Smooth muscle cell (in vitro differentiated cells): ENCODE results near the gene LORICRIN. TPM values are rescaled to one million over a fixed set of nuclear protein-coding genes. Genes with fewer than 3 reads are reported as not detected.

Experiments used
- DNase-seq: peaks from one replicate; lab custom pipeline; 2025; ENCODE audit not compliant: unreplicated experiment; lab: John Stamatoyannopoulos, UW
- H2AFZ ChIP-seq: fragments of 200-600 bp; sonication (generic); 2 replicates; pipeline ENCODE4 v1.6.0; 2016; ENCODE audit warnings: antibody characterized with exemption, low read depth, mild to moderate bottlenecking
- H3F3A ChIP-seq: fragments of 200-600 bp; sonication (generic); 2 replicates; pipeline ENCODE4 v1.6.0; 2017; ENCODE audit warnings: antibody characterized with exemption, low read depth
- H3K27ac ChIP-seq: fragments of 200-600 bp; sonication (generic); 2 replicates; pipeline ENCODE4 v1.5.1; 2016; ENCODE audit warnings: low read depth, mild to moderate bottlenecking
- H3K27me3 ChIP-seq: fragments of 200-600 bp; sonication (generic); 2 replicates; pipeline ENCODE4 v1.6.1; 2016; ENCODE audit warnings: low read depth, mild to moderate bottlenecking
- H3K36me3 ChIP-seq: fragments of 200-600 bp; sonication (generic); 2 replicates; pipeline ENCODE4 v1.5.1; 2016; ENCODE audit warnings: low read depth
- H3K4me1 ChIP-seq: fragments of 200-600 bp; sonication (generic); 2 replicates; pipeline ENCODE4 v1.5.1; 2016; ENCODE audit warnings: low read depth
- H3K4me2 ChIP-seq: fragments of 200-600 bp; sonication (generic); 2 replicates; pipeline ENCODE4 v1.6.0; 2016; ENCODE audit warnings: mild to moderate bottlenecking
- H3K4me3 ChIP-seq: fragments of 200-600 bp; sonication (generic); 2 replicates; pipeline ENCODE4 v1.5.1; 2016; ENCODE audit warnings: mild to moderate bottlenecking
- H3K79me2 ChIP-seq: fragments of 200-600 bp; sonication (generic); 2 replicates; pipeline ENCODE4 v1.6.0; 2016; ENCODE audit warnings: low read depth, mild to moderate bottlenecking
- H3K9ac ChIP-seq: fragments of 200-600 bp; sonication (generic); 2 replicates; pipeline ENCODE4 v1.6.0; 2016; ENCODE audit warnings: low read depth
- H3K9me3 ChIP-seq: fragments of 200-600 bp; sonication (generic); replicated peaks from 2 replicates; pipeline ENCODE4 v1.5.1; 2016; ENCODE audit warnings: low read depth
- H4K20me1 ChIP-seq: fragments of 200-600 bp; sonication (generic); 2 replicates; pipeline ENCODE4 v1.6.0; 2016; ENCODE audit warnings: low read depth
- WGBS: methylation state at CpG from one replicate; pipeline ENCODE4 v1.1.7; 2016; ENCODE audit warnings: low lambda C conversion rate; 5-methylcytosine and 5-hydroxymethylcytosine counted together
- polyA plus RNA-seq: library from polyadenylated mRNA; unstranded; fragments of >200 nt; fragmentation: Nextera tagmentation; extraction: Ambion mirVana; gene quantifications from 2 replicates; pipeline ENCODE4 v1.2.1, GENCODE V29; 2016
- total RNA-seq: library from RNA; depleted of rRNA; stranded (reverse); fragments of >200 nt; gene quantifications from 2 replicates; pipeline ENCODE4 v1.2.3, GENCODE V29; 2014
- TF ChIP-seq, protein P1 (sequence below): fragments of 200-600 bp; sonication (generic); IDR thresholded peaks from 2 replicates; pipeline ENCODE4 v1.5.1; 2017; ENCODE audit warnings: borderline replicate concordance, mild to moderate bottlenecking, antibody characterized with exemption; ENCODE audit not compliant: insufficient read depth, poor library complexity, severe bottlenecking

Gene LORICRIN
- total and polyA plus RNA-seq, 2 experiments from 2014 or later: not detected

DNA sequence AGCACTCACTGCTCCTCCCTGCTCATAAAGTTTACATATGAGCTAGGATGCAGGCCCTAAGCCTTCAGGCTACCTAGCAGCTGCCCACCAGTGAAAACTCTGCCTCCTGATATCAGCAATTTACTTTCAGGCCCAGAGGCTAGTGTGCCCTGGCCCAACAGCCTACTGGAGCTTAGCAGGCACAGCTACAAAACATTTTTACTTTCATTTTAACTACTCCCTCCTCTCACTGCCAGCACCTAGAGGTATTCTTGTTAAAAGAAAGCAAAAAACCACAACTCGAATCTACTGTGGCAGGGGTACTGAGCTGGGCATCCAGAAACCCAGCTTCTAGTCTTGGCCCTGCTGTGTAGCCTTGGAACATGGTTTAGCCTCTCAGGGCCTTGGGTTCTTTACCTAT, 5.8 kb upstream of the LORICRIN start:
- Histone ChIP-seq H3K79me2 (no peaks in the 10 kb centered on the region), H3K4me1 (no peaks in the 10 kb centered on the region), H3K27me3 (no peaks in the 10 kb centered on the region), H3K9me3 (peaks cover 5% of the 10 kb centered on the region), H3K9ac (no peak overlapping the region), H3K4me3 (no peak overlapping the region), H3K4me2 (no peak overlapping the region), H2AFZ (no peak overlapping the region), H4K20me1 (no peaks in the 10 kb centered on the region), H3K36me3 (no peaks in the 10 kb centered on the region), H3F3A (no peaks in the 10 kb centered on the region), H3K27ac (no peak overlapping the region)
- TF ChIP-seq, protein P1, sequence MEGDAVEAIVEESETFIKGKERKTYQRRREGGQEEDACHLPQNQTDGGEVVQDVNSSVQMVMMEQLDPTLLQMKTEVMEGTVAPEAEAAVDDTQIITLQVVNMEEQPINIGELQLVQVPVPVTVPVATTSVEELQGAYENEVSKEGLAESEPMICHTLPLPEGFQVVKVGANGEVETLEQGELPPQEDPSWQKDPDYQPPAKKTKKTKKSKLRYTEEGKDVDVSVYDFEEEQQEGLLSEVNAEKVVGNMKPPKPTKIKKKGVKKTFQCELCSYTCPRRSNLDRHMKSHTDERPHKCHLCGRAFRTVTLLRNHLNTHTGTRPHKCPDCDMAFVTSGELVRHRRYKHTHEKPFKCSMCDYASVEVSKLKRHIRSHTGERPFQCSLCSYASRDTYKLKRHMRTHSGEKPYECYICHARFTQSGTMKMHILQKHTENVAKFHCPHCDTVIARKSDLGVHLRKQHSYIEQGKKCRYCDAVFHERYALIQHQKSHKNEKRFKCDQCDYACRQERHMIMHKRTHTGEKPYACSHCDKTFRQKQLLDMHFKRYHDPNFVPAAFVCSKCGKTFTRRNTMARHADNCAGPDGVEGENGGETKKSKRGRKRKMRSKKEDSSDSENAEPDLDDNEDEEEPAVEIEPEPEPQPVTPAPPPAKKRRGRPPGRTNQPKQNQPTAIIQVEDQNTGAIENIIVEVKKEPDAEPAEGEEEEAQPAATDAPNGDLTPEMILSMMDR: no peak
- DNase-seq: no peak
- WGBS: 36% methylated on average over 1 of the region's 1 CpG

DNA sequence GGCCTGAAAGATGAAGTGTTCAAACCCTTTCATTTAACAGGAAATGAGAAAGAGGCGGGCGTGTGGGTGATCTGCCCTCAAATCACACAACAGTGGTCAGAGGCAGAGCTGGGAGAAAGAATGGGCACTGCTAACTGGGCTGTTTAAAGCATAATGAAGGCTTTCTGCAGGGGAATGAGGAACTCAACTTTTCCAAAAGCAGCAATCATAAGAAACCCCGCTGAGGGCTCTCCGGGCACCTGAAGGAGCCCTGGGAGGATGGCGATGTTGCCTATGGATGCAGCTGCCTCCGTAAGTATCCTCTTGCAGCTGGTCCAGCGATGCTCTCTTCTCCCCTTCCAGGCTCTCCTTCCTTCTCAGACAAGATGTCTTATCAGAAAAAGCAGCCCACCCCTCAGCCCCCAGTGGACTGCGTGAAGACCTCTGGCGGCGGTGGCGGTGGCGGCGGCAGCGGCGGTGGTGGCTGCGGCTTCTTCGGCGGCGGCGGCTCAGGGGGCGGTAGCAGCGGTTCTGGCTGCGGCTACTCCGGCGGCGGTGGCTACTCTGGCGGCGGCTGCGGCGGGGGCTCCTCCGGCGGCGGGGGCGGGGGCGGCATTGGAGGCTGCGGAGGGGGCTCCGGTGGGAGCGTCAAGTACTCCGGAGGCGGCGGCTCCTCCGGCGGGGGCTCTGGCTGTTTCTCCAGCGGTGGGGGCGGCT, 1.2 kb downstream of the LORICRIN start:
- Histone ChIP-seq H3K4me2 (no peak overlapping the region), H4K20me1 (no peaks in the 10 kb centered on the region), H3K9ac (no peak overlapping the region), H3K27me3 (no peaks in the 10 kb centered on the region), H3K27ac (no peak overlapping the region), H3K4me3 (no peak overlapping the region), H3F3A (no peaks in the 10 kb centered on the region), H3K79me2 (no peaks in the 10 kb centered on the region), H3K4me1 (no peaks in the 10 kb centered on the region), H3K36me3 (no peaks in the 10 kb centered on the region), H3K9me3 (no peaks in the 10 kb centered on the region), H2AFZ (no peak overlapping the region)
- DNase-seq: no peak
- TF ChIP-seq, protein P1: no peak
- 93% methylated on average over 29 of the region's 45 CpGs for WGBS

DNA sequence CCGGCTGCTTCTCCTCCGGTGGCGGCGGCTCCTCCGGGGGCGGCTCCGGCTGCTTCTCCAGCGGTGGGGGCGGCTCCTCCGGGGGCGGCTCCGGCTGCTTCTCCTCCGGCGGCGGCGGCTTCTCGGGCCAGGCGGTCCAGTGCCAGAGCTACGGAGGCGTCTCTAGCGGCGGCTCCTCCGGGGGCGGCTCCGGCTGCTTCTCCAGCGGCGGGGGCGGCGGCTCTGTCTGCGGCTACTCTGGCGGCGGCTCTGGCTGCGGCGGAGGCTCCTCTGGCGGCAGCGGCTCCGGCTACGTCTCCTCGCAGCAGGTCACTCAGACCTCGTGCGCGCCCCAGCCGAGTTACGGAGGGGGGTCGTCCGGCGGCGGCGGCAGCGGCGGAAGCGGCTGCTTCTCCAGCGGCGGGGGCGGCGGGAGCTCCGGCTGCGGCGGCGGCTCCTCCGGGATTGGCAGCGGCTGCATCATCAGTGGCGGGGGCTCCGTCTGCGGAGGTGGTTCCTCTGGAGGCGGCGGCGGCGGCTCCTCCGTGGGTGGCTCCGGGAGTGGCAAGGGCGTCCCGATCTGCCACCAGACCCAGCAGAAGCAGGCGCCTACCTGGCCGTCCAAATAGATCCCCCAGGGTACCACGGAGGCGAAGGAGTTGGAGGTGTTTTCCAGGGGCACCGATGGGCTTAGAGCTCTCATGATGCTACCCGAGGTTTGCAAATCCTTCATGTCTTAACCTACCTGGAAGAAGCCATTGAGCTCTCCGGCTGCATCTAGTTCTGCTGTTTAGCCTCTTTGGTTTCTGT, 2.0 kb downstream of the LORICRIN start:
- no peak overlapping the region for H3K4me3 ChIP-seq
- H3K9ac ChIP-seq: no peak overlapping the region
- no peak overlapping the region for H3K4me2 ChIP-seq
- 96% methylated on average over 54 of the region's 80 CpGs for WGBS
- TF ChIP-seq, protein P1: no peak
- H3K9me3 ChIP-seq: no peaks in the 10 kb centered on the region
- H3K79me2 ChIP-seq: no peaks in the 10 kb centered on the region
- no peak overlapping the region for H3K27ac ChIP-seq
- DNase-seq: no peak
- H2AFZ ChIP-seq: no peak overlapping the region
- no peaks in the 10 kb centered on the region for H3K27me3 ChIP-seq
- H3K4me1 ChIP-seq: no peaks in the 10 kb centered on the region
- no peaks in the 10 kb centered on the region for H4K20me1 ChIP-seq
- no peaks in the 10 kb centered on the region for H3F3A ChIP-seq
- no peaks in the 10 kb centered on the region for H3K36me3 ChIP-seq
